Retina (tissue), 1 donor: ENCODE measurements around the gene EYS.
"Not testable (repeated sequence)": the region's sequence is repeated elsewhere in the genome, so short reads cannot be mapped to it uniquely, and the experiment has no call there.

ENCODE experiments used
- DNase-seq: peaks from one replicate; pipeline ENCODE4 v3.0.0-alpha.2; 2016

The EYS gene

DNA sequence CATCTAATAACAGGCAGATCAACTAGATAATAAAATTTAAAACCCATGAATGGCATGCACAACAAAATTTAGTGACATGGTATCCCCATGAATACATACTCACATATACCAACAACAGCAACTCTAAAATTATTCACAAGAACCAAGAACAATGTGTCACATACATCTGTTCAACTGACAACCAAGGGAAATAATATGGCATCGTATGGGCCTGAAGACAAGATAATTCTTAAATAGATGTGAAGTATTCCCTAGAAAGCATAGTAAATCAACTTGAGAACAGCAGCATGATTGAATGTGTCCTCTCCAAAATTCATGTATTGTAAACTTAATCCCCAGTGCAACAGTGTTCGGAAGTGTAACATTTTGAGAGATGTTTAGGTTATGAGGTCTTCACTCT is 635.5 kb downstream of the EYS start:
- DNase-seq, result no peak

DNA sequence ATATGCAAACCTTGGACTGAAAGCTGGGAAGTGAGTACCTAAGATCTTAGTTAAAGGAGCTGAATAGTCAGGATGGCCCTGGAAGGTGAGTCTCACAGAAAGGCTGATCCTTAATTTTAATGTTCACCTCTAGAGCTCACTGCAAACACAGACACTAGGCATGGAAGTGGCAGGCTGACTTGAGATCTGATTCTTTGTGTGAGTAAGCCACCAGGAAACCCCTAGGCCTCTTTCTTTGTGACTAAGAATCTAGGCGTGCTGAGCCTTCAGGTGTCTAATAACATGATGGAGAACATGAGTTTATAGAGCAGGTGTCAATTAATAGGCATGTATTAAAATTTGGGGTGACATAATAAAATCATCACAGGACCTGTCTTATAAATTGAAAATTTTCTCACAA is 642.2 kb downstream of the EYS start:
- no peak for DNase-seq

DNA sequence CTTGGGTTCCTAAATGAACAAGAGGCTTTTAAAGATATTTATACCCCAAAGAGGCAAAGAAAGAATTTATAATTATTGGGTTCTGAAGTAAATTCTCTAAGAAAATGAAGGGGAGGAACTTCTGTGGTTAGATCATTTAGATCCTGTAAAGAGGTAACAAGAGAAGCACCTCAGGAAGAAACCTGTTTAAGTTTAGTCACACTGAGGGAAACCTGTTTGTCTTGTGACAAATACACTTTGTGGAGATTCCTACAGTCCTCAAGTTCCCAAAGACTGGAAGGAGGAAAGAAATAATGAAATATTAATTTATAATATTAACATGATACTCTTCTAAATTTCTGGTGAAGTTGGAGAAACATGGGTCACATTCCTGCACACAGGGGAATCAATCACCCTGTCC is 647.5 kb downstream of the EYS start:
- no peak for DNase-seq

DNA sequence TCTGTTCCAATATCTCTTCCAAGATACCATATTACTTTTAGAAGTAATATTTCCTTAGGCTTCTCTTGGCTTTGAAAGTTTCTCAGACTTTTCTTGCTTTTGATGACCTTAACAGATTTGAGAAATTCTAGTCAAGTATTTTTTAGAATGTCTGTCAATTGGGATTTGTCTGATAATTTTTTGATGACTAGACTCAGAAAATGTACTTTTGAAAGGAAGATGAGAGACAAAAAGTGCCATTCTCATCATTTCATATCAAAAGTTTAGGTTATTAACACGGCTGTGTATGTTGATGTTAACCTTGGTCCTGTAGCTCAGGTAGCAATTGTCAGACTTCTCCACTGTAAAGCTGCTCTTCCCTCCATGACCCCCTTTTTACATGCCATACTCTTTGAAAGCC is 651.5 kb downstream of the EYS start:
- no peak for DNase-seq

DNA sequence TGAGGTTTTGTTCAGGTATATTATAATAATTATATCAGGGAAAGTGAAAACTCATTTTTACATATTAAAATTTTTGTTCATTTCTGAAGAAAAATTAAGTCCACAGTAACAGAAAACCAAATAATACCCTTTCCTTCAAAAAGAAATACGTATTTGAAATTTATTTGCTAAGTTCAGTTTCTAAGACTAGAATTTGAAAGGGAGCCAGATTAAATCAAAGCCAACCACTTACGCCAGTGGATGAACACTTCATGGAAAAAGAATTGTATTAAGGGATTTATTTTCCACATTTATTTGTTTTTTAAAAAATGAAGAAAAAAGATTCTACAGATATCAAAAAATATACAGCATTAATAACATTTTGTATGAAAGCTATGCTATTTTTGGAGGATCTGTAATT is 654.4 kb downstream of the EYS start:
- DNase-seq, result no peak

DNA sequence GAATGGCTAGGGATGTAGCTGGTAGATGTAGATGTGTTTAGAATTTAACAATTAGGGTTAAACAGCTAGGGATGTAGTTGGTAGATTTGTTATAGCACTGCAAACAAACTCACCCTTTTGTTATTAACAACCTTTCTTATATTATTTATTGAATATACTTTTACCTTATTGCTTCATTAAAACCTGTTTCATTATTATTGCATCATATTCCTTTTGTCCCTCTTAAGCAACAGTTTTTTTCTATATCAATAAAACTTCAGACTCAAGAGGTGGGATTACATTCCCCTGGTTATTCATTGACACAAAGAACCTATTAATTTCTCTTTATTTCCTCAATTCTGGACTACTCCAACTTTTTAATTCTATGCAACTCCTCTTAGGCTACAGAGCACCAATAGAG is 661.2 kb downstream of the EYS start:
- DNase-seq, result no peak

DNA sequence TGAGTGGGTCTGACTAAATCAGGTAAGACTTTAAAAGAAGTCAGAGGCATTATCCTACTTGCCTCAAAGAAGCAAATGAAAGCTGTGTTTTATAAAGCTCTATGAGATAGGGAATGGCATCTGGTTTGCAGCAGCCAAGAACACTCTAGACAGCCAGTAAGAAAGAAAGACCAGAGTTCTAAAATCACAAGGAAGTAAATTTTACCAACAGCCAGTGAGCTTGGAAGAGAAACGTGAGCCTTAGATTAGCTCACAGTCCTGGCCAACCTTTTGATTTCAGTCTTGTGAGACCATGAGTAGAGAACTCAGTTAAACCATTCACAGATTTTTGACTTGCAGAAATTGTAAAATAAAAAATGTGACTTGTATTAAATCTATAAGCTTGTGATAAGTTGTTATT is 693.0 kb downstream of the EYS start:
- no peak for DNase-seq

DNA sequence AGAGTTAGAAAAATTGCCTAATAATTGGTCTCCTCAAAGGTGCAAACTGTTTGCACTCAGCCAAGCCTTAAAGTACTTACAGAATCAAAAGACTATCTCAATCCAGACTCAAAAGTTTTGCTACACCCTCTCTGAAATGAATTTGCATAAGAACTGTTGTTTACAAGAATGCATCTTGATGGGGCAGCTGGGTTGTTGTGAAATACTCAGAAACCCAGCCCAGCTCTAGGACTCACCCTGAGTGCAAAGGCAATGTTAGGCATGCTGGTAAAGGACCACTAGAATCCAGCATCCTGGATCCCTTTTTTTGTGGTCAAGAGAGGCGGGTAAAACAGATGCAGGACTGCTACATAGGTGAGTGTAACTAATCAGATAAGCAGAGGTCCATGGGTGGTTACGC is 700.2 kb downstream of the EYS start:
- no peak for DNase-seq

DNA sequence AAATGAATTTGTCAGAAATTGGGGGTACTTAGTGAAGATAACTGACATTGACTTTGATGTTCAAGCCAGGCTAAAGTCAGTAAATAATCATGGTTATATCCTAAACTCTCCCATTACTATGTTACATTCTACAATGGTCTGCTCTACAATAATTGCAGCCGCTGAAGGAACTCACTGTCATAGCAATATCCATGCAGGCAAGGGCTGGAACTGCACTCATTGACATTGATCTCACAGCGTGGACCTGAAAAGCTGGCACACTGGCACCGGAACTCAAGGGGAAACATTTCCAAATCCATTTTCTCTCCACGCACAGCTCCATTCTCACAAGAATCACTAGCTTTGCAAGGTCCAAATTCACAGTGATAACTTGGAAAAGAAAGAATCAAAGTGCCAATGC is 702.7 kb downstream of the EYS start:
- no peak for DNase-seq

DNA sequence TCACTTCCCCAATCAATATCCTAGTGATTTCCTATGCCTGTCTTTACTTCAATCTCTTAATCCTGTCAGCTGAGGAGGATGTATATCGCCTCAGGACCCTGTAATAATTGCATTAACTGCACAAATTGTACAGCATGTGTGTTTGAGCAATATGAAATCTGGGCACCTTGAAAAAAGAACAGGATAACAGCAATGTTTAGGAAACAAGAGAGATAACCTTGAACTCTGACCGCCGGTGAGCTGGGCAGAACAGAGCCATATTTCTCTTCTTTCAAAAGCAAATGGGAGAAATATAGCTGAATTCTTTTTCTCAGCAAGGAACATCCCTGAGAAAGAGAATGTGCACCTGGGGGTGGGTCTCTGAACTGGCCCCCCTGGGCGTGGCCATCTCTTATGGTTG is 704.1 kb downstream of the EYS start:
- DNase-seq, result not testable (repeated sequence)

DNA sequence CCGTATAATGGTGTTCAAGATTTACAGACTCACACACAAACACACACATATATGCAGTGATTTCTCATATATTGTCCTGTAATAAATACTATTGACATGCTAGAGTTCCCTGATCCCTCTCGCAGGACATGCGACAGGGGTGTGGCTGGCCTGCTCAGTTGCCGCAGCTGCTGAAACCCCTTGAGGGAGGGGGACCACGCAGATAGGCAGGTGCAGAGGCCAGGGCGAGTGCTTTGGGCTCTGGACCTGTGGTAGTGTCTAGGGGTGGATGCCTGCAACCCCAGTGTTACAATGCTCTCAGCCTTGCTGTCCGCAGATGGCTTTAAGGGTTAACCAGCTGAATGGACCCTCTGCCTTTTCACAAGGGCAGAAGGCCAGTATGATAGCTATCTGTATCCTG is 706.2 kb downstream of the EYS start:
- DNase-seq, result no peak

DNA sequence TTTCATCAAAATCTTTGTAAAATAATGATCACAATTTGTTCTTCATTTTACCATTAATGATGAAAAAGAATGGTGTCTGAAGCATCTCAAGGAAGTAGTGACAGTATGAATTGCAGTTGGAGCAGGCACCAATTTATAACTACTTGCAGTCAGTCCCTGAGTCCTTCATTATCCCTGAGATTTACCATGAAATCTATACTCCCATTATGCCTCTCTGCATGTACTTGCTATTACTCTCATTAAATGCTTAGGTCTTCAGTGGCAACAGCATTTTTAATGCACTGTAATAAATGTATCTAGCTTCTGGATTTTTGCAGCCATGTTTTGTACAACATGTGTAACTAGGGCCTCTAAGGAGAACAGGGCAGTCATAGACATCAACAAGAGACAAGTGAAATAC is 708.8 kb downstream of the EYS start:
- peak; percentile 27 for DNase-seq

DNA sequence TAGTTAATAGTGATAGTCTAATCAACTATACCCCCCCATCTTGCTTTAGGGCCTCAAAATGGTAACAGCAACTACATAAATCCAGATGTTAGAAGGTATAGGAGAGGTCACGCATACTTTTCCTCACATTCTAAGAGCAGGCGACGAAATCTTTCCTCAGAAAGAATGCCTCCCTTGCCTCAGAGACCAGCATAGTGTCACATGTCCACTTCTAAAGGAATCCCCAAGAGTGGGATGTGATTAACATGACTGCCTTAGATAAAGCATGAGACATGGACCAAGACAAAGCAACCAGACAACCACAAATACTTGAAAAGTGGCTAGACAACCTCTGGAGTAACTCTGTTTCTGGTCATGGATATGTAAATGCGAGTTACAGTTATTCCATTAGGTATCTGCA is 710.7 kb downstream of the EYS start:
- DNase-seq, result no peak

DNA sequence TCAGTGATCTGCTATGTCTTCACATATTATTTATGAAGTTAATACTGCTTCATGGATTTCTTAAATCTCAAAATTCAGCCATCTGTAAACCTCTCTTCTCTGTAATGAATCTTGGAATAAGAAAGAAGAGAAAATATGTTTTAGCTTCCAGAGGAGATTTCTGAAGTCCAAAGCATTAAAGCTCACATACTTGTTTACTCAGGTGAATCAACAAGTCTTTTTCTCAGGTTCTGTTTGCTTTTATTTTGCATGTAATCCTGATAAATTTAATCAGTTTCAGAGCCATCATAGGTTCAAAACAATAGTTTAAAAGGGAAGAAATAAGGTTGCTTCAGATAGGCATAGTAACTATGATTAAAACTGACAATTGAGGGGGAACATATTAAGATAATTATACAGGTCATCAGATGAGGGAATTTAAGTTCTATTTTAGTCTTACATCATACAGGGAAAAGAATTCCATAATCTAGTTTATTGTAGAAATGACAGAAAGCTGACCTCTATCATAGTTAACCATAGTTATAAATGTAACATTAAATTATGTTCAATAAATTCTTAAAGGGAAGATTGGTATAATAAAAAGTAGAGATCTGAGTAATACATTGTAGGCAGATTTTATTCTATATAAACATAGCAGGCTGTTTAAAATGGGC is 716.2 kb downstream of the EYS start:
- DNase-seq, result no peak

DNA sequence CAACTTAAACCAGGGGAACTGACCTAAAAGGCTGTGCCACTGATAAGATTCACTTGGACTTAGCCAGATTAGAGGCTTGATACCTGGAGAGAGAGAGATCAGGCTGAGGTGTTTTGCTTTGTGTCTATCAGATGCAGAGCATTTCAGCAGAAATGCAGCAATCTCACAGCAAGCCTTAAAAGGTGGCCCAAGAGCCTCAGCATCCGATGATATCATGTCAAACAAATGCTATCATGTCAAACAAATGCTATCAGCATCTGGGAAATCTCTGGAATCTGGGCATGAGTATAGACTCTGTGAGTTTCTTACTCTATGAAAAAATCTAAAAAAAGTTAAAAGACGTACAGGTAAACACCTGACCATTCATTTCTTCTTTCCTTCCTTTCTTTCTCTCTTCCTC is 718.9 kb downstream of the EYS start:
- no peak for DNase-seq

DNA sequence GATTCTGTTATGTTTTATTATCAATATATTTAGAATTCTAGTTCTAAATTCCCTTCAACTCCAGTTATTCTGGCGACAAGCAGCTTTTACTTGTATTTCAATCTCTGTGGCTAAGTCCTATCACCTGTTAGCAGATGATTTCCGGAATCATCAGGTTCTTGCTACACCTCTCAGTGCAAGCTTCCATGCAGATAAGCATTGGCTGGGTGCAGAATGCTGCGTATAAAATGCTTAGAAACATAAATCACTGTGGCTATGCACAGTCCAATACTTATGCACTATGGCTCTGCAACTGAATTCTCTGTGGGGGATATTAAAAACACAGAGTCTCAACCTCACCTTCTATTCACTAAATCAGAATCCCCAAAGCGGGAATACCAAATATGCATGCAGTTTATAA is 720.0 kb downstream of the EYS start:
- DNase-seq, result no peak

DNA sequence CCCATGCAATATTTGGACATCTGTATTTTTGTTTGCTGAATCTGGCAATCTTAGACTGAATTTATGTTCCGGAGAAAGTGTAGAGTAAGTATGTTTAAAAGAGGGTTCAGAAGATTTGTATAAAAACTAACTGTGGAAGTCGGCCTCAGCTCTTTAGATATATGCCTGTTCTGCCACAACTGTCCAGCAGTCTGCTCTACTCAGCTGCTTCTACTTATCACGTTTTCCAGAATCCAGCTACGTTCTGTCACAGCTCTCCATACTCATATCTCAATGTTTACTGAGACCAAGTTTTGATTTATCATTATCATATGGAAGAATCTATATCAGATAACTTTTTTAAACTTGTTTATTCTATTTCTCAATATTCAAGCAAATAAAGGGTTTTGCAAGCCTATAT is 721.3 kb downstream of the EYS start:
- DNase-seq, result no peak

DNA sequence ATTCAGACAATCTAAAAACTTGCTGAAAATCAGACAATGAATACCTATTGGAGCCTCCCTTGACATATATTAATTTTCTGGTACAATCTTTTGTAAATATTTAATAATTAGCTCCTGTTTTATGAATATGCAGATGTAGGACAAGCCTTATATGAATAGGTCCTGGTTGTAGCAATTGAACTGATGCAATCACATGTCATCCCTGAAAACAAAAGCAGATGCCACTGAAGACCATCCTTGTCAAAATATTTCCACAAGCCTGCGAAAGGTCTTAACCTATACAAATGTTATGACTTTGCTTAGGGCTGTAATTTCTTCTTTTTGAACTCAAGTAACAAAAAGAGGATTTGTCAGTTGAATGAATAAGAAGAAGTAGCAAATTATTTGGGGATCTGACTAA is 722.1 kb downstream of the EYS start:
- DNase-seq, result no peak

DNA sequence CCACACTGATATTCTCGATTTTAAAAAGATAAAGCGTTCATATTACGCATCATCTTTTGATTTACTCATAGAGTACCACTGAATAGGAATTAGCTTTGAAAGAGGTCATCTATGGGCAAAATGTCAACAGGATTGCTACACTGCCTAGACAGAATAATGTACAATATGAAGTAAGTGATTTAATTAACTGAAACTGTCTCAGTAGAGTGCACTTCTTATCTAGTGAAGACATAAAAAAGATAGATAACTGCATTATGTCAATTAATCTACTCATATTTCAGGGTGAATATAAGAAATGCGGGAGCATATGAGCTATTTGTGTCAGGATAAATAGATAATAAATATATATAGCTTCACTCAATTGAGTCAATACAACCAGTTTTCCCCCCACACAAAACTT is 723.9 kb downstream of the EYS start:
- no peak for DNase-seq

DNA sequence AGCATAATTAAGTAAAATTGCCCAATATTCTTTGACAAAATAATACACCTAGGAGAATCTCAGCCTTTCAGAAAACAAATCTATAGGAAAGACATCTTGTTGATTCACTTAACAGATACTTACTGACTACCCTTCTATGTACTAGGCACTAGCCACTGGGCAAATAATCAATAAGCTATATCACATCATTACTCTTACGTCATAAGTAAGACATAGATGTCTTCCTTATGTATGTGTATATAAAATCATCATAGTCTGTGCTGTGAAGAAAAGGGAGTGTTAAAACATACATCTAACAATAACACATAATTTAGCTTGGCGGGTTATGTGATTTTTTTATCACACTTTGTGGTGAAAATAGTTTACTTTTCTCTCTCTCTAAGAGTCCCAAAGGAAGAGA is 733.9 kb downstream of the EYS start:
- no peak for DNase-seq

DNA sequence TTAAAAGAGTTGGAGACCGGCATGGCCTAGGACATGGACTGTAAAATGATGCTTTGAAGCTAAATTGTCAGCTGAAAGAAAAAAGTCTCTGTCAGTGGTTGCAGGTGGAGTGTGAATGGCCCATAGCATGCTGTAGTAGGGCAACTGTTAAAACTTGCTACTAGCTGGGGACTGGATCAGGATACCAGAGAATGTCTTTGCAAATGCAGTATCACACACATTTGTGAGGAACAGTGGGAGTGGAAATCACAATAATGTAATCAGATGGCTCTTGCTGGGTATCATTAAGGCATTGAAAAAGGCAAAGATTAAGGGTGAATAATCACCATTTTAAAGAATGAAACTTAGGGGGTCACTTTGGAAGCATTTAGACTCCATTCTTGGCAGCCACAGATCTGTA is 737.9 kb downstream of the EYS start:
- DNase-seq, result no peak

DNA sequence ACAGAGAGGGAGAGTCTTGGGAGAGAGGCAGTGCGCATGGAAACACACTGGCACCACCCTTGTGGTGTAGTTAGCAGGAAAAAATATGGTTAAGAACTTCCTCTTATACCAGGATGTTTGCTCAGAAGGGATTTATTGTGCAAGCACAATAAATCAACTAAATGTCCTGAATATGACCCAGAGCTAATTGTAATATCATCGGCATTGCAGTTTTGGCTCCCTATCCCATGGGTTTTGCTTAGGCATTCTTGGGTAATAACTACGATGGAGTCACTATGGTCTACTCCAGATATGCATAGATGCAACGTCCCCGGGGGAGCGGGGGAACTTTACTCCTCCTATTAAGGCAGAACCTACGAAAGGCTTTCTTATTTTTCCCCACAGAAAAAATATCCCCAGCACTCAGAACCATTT is 751.6 kb downstream of the EYS start:
- DNase-seq, result no peak

DNA sequence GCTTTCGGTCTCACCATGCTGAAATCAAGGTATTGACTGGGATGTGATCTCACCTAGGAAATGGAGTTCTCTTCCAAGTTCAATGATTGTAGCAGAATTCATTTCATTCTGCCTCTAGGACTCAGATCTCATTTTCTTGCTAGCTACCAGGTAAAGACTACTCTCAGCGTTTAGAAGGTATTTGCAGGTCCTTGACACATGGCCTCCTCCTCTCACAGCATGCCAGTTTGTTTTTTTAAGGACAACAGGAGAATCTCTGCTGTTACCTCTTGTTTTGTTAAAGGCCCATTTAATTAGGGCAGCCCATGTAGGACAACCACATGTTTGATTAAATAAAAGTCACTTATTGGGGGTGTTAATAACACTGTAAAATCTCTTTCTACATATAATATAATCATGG is 757.8 kb downstream of the EYS start:
- DNase-seq, result no peak

DNA sequence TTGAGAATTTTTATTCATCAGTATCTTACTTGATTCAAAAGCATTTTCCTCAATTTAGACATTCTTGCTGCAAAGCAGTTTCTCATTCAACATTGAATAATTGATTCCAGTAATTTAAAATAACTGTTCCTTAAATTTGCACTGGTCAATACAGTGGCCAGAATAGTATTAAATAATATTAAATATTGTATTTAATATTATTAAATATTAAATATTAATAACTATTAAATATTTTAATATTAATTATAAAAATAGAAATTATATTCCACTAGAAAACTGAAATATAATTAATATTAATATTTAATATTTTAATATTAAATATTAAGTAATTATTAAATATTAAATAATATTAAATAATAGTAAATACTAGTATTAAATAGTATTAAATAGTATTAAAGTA is 758.8 kb downstream of the EYS start:
- DNase-seq, result no peak

DNA sequence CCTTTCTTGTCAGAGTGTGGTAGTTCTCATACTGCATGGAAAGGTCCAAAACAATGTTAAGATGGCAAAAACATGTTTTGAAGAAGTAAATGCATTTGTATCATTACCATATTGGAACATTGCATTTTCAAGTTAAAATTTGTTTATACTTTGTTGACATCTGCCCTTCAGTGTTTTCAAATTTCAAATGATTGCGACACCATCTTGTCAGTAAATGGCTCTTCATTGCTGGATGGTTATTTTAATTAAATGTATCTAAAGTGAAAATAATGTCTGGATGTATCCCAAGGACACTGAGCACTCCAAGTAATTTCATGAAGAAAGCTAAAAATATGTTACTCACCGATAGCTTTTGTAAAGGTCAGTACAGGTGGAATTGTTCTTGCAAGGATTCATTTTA is 761.6 kb downstream of the EYS start:
- no peak for DNase-seq

DNA sequence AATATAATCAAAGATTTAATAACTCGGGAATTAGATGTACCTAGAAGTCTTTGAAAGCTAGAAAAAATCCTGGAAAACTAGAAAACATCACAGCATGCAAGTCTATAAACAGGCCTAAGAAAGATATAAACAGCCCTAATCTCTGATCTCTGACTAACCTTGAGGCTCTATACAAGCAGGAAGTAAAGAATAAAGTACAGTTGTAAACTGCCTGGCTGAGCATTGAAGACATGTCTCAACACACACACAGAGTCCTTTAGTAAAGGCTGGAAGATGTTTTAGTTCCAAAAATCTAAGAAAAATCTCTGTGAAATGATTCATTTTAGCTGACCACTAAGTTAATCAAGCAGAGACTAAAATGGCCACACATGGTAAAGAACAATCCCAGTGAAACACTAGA is 774.5 kb downstream of the EYS start:
- DNase-seq, result no peak
